GM19351 (cell line): ENCODE data around the gene MAP2K5.
"Not testable (repeated sequence)": the region's sequence is repeated elsewhere in the genome, so short reads cannot be mapped to it uniquely, and the experiment has no call there.

Experiments used
- ATAC-seq: cut with Tn5 transposase; IDR thresholded peaks from one replicate; pipeline ENCODE4 v1.9.1; 2021; ENCODE audit warnings: mild to moderate bottlenecking, moderate library complexity; ENCODE audit not compliant: unreplicated experiment

MAP2K5 gene

DNA sequence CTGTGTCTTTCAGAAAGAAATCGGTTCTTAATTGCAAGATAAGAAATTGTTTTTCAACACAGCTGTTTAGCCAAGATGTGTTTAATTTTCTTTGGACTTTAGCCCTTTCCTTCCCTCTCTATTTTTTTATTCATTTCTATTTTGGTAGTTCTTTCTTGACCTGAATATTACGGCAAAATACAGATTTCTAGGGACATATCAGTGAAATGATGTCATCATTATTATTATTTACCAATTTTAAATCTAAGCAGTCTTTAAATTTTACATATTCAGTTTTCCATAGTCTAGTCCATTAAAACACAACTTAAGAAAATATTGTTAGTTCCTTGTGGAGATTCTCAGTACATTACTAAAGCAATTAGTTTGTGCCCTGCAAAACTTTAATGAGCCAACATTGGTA is 104.3 kb downstream of the MAP2K5 start:
- no peak for ATAC-seq

- no peak for ATAC-seq
Observed at GRCh38 chr15:67652586-67652985, 110.1 kb downstream of the MAP2K5 start.

- no peak for ATAC-seq
Observed at GRCh38 chr15:67660446-67660845, 117.9 kb downstream of the MAP2K5 start.

- ATAC-seq = no peak
Observed at GRCh38 chr15:67660874-67661606, 118.5 kb downstream of the MAP2K5 start.

GRCh38 chr15:67670647-67671305 is 128.3 kb downstream of the MAP2K5 start:
- no peak for ATAC-seq

DNA sequence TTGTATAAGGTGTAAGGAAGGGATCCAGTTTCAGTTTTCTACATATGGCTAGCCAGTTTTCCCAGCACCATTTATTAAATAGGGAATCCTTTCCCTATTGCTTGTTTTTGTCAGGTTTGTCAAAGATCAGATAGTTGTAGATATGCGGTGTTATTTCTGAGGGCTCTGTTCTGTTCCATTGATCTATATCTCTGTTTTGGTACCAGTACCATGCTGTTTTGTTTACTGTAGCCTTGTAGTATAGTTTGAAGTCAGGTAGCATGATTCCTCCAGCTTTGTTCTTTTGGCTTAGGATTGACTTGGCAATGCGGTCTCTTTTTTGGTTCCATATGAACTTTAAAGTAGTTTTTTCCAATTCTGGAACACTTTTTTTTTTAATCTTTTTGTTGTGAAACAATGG is 130.3 kb downstream of the MAP2K5 start:
- ATAC-seq = not testable (repeated sequence)

DNA sequence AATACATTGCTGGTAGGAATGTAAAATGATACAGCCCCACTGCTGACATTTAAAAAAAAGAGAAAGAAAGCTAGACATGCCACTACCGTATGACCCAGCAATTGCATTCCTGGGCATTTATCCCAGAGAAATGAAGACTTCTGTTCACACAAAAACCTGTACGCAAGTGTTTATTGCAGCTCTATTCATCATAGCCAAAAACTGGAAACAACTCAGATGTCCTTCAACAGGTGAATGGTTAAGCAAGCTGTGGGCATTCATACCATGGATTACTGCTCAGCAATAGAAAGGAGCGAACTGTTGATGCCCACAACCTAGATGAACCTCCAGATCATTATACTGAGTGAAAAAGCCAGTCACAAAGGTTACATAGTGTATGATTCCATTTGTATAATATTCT is 132.5 kb downstream of the MAP2K5 start:
- ATAC-seq = no peak

GRCh38 chr15:67678089-67678488 is 135.6 kb downstream of the MAP2K5 start:
- ATAC-seq = no peak

- ATAC-seq = no peak
Observed at GRCh38 chr15:67678993-67679392, 136.5 kb downstream of the MAP2K5 start.

- ATAC-seq = no peak
Observed at GRCh38 chr15:67680641-67681040, 138.1 kb downstream of the MAP2K5 start.

DNA sequence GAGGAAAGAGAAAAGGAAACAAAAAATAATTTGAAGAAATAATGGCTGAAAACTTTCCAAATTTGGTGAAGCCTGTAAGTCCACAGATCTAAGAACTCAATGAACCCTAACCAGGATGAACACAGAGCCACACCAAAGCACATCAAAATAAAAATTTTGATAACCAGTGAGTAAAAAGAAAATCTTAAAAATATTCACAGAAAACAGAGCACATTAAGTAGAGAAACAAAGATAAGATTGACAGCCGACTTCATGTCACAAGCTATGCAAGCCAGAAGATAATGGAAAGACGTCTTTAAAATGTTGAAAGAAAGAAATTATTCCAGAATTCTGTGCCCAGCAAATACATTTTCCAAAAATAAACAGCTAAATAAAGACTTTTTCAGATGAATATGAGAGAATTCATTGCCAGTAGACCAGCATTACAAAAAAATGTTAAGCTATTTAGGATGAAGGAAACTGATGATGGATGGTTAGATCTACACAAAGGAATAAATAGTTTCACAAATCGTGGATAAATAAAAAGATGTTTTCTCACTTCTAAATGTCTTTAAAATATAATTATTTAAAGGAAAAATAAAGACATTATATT is 142.6 kb downstream of the MAP2K5 start:
- no peak for ATAC-seq

DNA sequence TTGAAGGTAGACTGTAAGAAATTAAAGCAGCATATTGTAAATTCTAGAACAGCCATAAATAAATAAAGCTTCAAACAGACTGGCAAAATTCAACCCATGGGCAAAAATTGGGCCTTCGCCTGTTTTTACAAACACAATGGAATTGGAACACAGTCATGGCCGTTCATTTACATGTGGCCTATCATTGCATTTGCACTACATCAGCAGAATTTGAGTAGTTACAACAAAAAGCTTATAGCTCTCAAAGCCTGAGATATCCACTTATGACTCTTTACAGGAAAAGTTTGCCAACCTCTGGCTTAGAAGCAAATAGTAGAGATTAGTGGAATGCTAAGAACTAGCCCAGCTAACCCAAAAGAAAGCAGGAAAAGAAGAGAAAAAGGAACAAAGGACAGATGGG is 143.2 kb downstream of the MAP2K5 start:
- ATAC-seq = no peak

DNA sequence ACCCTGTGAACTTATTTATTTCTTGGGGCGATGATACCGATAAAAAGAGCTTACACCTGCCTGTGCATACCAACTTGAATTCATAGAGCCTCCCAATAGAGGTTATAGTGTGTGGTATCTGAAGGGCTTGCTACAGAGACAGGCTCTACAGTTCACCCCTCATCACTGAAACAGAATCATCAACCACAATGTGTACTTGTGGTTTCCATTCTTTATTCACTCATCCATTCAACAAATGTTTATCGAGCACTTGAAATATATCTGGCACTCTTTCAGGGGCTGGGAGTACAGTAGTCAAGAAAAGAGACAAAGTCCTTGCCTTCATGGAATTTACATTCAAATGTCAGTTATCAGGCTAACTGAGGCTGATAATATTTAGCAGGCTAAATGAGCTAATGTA is 148.4 kb downstream of the MAP2K5 start:
- no peak for ATAC-seq

DNA sequence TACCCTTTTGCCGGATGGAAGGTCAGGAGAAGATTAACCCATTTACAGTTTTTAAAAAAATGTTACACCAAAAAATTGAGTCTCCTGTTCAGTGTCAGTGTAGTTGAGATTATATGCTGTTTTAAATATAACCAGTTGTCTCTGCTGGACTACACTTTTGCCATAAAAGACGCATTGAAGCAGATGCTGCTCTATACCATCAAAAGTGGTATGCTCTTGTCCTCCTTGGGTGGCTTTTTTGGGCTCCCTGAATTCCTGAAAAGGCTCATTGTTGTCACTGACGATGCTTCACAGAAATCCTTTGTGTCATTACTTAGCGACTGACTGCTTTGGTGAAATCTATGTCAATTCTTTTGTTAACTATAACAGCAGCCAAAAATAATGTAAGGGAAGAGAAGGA is 148.9 kb downstream of the MAP2K5 start:
- no peak for ATAC-seq

- ATAC-seq = no peak
Observed at GRCh38 chr15:67692573-67692972, 150.1 kb downstream of the MAP2K5 start.

- no peak for ATAC-seq
Observed at GRCh38 chr15:67696087-67696486, 153.6 kb downstream of the MAP2K5 start.

GRCh38 chr15:67700023-67700422 is 157.5 kb downstream of the MAP2K5 start:
- no peak for ATAC-seq

DNA sequence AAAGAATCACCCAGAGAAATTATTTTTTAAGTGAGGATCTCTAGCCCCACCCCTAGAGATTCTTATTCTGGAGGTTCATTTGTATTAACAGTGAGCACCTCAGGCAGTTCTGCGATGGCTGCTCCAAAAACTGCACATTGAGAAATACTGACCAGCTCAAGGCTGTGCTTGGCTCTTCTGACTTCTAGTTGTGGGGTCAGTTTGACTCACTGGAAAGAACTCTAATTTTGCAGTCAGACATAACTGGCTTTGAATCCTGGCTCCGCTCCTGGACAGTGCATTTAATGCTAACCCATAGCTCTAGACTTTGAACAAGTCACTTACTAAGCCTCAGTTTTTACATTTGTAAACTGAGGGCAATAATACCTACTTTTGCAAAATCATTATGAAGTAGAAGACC is 159.2 kb downstream of the MAP2K5 start:
- ATAC-seq = no peak

- no peak for ATAC-seq
Observed at GRCh38 chr15:67707520-67708283, 165.2 kb downstream of the MAP2K5 start.

GRCh38 chr15:67708500-67708899 is 166.0 kb downstream of the MAP2K5 start:
- ATAC-seq = no peak

DNA sequence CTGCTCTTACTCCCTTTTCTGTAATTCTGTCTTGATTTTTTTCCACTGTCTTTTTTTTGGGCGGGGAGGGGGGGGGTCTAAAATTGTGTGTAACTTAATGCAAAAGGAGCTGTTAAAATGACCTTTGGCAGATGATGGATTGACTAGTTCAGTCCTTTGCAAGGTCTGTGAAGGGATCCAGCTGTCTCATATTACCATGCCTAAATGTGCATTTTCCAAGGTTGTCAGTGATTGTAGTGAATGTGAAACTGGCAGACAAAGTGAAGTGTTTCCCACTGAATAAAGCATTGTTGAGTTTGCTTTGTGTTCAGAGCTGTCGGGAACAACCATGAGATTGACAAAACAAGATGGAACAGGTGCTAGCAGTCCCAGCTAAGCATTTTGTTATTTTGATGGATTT is 172.7 kb downstream of the MAP2K5 start:
- ATAC-seq = no peak

- no peak for ATAC-seq
Observed at GRCh38 chr15:67716171-67716570, 173.7 kb downstream of the MAP2K5 start.
